ENCODE measurements around the gene CDC16.

CDC16 gene

DNA sequence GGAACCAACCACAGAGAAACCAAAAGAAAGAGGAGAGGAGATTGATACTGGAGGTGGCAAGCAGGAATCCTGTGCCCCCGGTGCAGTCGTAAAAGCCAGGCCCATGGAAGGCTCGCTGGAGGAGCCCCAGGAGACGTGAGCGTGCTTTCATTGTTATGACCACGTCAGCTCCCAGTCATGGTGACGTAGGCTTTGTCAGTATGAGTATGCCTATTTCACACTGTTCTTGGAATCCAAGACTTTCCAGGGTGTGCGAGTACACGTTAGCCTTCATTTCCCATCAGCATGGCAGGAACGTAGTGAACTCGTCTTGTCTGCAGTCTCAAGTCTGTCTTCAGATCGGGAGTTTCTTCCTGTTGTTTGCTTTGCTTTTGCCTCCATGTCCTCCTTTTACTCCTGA lies 64.2 kb downstream of the CDC16 start:
- TF ChIP-seq EZH2 (IDR thresholded peaks at IDR 0.05; ENCODE audit: borderline replicate concordance, low read length) (no peak), CTCF (IDR thresholded peaks at IDR 0.05; ENCODE audit: low read length) (no peak)
- Histone ChIP-seq H3F3A (ENCODE audit: insufficient read depth, low read length) (no peaks in the 10 kb centered on the region), H3K4me1 (ENCODE audit: insufficient read depth, low read length, severe bottlenecking) (no peaks in the 10 kb centered on the region), H2AFZ (ENCODE audit: low read length) (no peak overlapping the region), H3K4me2 (ENCODE audit: low read length) (no peak overlapping the region), H3K36me3 (ENCODE audit: insufficient read depth, low read length) (peaks cover 81% of the 10 kb centered on the region), H3K9me3 (ENCODE audit: low read length) (no peaks in the 10 kb centered on the region), H3K4me3 (ENCODE audit: low read depth, low read length, poor library complexity, severe bottlenecking) (no peak overlapping the region), H3K9ac (ENCODE audit: low read length) (no peak overlapping the region), H3K9me2 (ENCODE audit: low read depth, low read length) (no peaks in the 10 kb centered on the region), H3K27ac (ENCODE audit: low read depth, low read length, poor library complexity, severe bottlenecking) (no peak overlapping the region), H3K27me3 (ENCODE audit: insufficient read depth, low read length) (no peaks in the 10 kb centered on the region), H4K20me1 (ENCODE audit: insufficient read depth, low read length) (no peaks in the 10 kb centered on the region), H3K79me2 (ENCODE audit: insufficient read depth, low read length) (no peaks in the 10 kb centered on the region)

- TF ChIP-seq CTCF (IDR thresholded peaks at IDR 0.05; ENCODE audit: low read length): no peak
- no peak for TF ChIP-seq EZH2 (IDR thresholded peaks at IDR 0.05; ENCODE audit: borderline replicate concordance, low read length)
- H3K4me1 ChIP-seq (ENCODE audit: insufficient read depth, low read length, severe bottlenecking): no peaks in the 10 kb centered on the region
- H3K36me3 ChIP-seq (ENCODE audit: insufficient read depth, low read length): peaks cover 88% of the 10 kb centered on the region
- no peaks in the 10 kb centered on the region for H3K27me3 ChIP-seq (ENCODE audit: insufficient read depth, low read length)
- no peak overlapping the region for H3K4me2 ChIP-seq (ENCODE audit: low read length)
- no peaks in the 10 kb centered on the region for H3K9me2 ChIP-seq (ENCODE audit: low read depth, low read length)
- H2AFZ ChIP-seq (ENCODE audit: low read length): no peak overlapping the region
- no peaks in the 10 kb centered on the region for H3F3A ChIP-seq (ENCODE audit: insufficient read depth, low read length)
- H3K27ac ChIP-seq (ENCODE audit: low read depth, low read length, poor library complexity, severe bottlenecking): no peak overlapping the region
- no peaks in the 10 kb centered on the region for H4K20me1 ChIP-seq (ENCODE audit: insufficient read depth, low read length)
- H3K79me2 ChIP-seq (ENCODE audit: insufficient read depth, low read length): no peaks in the 10 kb centered on the region
- no peak overlapping the region for H3K9ac ChIP-seq (ENCODE audit: low read length)
- H3K9me3 ChIP-seq (ENCODE audit: low read length): no peaks in the 10 kb centered on the region
- no peak overlapping the region for H3K4me3 ChIP-seq (ENCODE audit: low read depth, low read length, poor library complexity, severe bottlenecking)
These were observed 65.1 kb downstream of the CDC16 start for GRCh38 chr13:114299604-114300305.

DNA sequence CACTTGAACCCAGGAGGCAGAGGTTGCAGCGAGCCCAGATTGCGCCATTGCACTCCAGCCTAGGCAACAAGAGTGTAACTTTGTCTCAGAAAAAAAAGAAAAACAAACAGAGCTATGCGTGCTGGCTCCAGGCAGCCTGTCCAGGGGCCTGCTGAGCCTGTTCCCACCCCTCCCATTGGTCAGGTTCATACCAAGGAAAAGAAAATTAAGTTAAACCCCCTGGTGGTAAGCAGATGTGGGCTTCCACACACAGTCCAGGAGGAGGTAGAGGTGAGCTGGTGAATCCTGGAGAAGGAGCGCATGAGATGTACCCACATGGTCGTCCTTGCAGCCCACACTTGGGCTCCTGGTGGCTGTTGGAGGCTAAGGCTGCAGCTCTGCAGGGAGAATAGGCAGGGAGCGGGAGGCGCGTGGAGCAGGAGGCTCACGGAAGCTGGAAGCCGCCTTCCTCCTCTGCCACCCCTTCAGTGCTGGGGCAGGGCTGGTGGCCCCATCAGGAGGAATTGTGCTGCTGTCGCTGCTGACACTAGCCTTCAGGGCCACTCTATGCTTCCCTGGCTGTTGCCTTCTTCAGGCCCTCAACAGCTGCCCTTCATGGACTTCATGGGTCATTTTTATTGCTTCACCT lies 69.1 kb downstream of the CDC16 start:
- H3K27ac ChIP-seq (ENCODE audit: low read depth, low read length, poor library complexity, severe bottlenecking): no peak overlapping the region
- H3K9me3 ChIP-seq (ENCODE audit: low read length): no peaks in the 10 kb centered on the region
- H4K20me1 ChIP-seq (ENCODE audit: insufficient read depth, low read length): no peaks in the 10 kb centered on the region
- no peak overlapping the region for H3K4me3 ChIP-seq (ENCODE audit: low read depth, low read length, poor library complexity, severe bottlenecking)
- no peak overlapping the region for H3K9ac ChIP-seq (ENCODE audit: low read length)
- no peaks in the 10 kb centered on the region for H3K9me2 ChIP-seq (ENCODE audit: low read depth, low read length)
- H3K4me1 ChIP-seq (ENCODE audit: insufficient read depth, low read length, severe bottlenecking): no peaks in the 10 kb centered on the region
- H3F3A ChIP-seq (ENCODE audit: insufficient read depth, low read length): no peaks in the 10 kb centered on the region
- no peaks in the 10 kb centered on the region for H3K27me3 ChIP-seq (ENCODE audit: insufficient read depth, low read length)
- no peak for TF ChIP-seq EZH2 (IDR thresholded peaks at IDR 0.05; ENCODE audit: borderline replicate concordance, low read length)
- no peak for TF ChIP-seq CTCF (IDR thresholded peaks at IDR 0.05; ENCODE audit: low read length)
- H3K36me3 ChIP-seq (ENCODE audit: insufficient read depth, low read length): peaks cover 75% of the 10 kb centered on the region
- no peak overlapping the region for H2AFZ ChIP-seq (ENCODE audit: low read length)
- no peaks in the 10 kb centered on the region for H3K79me2 ChIP-seq (ENCODE audit: insufficient read depth, low read length)
- H3K4me2 ChIP-seq (ENCODE audit: low read length): no peak overlapping the region
